Activated CD4-positive, alpha-beta T cell treated with anti-CD3 and anti-CD28 coated beads, Interleukin-10, Interleukin-2, amounts not matched to agents 100 ng/mL and 50 ng/mL, durations not matched to agents 16 hours and 8 hours (primary cell): ENCODE results near the gene SCIMP.
"Not testable (repeated sequence)": the region's sequence is repeated elsewhere in the genome, so short reads cannot be mapped to it uniquely, and the experiment has no call there.

Experiments
- DNase-seq: peaks from one replicate; pipeline ENCODE4 v3.0.0-alpha.2; 2020

Gene SCIMP

DNA sequence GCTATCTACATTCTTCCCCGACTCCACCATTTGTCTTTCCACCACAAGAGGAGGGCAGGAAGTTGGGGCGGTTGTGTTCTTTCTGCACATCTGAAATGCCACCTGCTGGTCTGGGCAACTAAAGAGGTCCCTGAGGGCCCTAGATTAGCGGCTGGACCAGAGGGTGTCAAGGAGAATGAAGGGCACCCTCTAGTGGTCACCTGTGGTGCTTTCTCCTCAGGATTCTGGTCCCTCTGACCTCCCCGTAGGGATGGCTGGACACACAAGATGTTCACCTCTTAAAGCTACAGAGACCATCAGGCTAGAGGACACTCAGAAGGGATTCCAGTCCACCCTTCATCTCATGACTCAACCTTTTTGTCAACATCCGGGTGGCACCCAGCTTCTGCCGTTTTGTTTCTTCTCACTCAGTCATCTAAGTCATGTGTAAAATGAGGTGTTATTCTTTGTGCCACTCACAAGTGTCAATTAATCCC lies 2.9 kb upstream of the SCIMP start:
- peak; percentile 64 for DNase-seq

GRCh38 chr17:5236938-5237540 lies 2.4 kb upstream of the SCIMP start:
- DNase-seq = no peak

GRCh38 chr17:5233492-5233891 lies 1.2 kb downstream of the SCIMP start:
- DNase-seq = not testable (repeated sequence)

GRCh38 chr17:5226940-5227878 lies 7.5 kb downstream of the SCIMP start:
- DNase-seq = no peak

DNA sequence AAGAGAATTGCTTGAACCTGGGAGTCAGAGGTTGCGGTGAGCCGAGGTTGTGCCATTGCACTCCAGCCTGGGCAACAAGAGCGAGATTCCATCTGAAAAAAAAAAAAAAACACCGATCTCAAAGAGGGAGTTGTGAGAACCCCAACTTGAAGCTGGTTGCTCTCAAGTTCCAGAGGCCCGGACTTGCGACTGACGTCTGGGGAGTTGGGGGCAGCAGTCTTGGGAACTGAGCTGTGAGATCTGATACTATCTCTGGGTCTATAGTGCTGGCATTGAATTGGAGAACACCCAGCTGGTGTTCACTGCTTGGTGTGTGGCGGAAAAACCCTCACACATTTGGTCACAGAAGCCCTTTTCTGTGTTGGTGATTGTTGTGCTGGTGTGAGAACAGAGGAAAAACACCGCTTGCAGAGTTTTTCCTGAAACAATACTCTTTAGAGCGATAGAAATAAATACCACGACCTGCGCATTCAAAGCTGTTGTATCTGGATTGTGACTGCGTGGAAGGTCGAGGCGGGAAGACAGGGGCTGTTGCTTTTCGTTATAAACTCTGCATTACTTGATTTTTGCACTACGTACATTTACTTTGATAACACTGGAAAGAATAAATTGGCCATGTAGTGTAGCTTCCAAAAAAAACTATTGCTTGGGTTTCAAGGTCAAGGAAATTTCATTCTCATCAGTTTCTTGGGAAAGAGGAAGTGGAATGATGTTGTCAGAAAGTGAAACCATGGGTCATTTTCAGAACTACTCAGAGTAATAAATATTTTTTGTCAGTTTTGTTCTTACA lies 8.8 kb downstream of the SCIMP start:
- no peak for DNase-seq

DNA sequence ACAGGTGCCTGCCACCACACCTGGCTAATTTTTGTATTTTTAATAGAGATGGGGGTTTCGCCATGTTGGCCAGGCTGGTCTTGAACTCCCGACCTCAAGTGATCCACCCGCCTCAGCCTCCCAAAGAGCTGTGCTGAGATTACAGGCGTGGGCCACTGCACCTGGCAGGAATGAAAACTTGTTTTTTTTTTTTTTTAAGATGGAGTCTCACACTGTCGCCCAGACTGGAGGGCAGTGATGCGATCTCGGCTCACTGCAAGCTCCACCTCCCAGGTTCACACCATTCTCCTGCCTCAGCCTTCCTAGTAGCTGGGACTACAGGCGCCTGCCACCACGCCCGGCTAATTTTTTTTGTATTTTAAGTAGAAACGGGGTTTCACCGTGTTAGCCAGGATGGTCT lies 12.7 kb downstream of the SCIMP start:
- not testable (repeated sequence) for DNase-seq

DNA sequence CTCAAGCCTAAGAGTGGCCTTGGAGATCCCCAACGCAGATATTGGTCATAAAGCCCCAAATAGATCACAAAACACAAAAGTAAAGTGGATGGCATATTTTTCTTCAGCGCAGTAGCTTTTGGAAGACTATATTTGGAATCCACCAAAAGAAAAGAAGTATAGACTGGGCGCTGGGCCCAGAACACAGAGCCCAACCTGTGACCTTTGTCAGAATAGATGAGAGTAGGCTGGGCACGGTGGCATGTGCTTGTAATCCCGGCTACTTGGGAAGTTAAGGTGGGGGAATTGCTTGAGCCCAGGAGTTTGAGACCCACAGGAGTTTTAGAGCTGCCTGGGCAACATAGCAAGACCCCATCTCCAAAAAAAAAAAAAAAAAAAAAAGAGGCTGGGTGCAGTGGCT lies 14.6 kb downstream of the SCIMP start:
- no peak for DNase-seq

GRCh38 chr17:5219536-5219935 lies 15.1 kb downstream of the SCIMP start:
- no peak for DNase-seq

DNA sequence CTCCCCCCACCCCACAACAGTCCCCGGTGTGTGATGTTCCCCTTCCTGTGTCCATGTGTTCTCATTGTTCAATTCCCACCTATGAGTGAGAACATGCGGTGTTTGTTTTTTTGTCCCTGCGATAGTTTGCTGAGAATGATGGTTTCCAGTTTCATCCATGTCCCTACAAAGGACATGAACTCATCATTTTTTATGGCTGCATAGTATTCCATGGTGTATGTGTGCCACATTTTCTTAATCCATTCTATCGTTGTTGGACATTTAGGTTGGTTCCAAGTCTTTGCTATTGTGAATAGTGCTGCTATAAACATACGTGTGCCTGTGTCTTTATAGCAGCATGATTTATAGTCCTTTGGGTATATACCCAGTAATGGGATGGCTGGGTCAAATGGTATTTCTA lies 17.1 kb downstream of the SCIMP start:
- DNase-seq = not testable (repeated sequence)

DNA sequence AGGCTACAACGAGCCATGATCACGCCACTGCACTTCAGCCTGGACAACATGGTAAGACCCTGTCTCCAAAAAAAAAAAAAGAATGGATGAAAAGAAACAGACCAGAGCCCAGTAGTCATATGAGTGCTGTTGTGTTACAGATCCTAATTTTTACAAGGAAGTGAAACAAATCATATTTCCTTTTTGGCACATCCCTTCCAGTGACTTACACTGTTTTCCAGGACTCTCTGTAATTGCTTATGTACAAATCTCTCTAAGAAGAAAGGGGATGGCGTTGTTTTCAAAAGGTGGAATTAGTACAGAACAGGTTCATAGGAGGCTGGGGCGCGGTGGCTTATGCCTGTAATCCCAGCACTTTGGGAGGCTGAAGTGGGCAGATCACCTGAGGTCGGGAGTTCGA lies 23.2 kb downstream of the SCIMP start:
- DNase-seq = no peak

- no peak for DNase-seq
These were observed 23.9 kb downstream of the SCIMP start for GRCh38 chr17:5210614-5211252.

GRCh38 chr17:5210091-5210490 lies 24.6 kb downstream of the SCIMP start:
- no peak for DNase-seq

GRCh38 chr17:5209396-5209795 lies 25.3 kb downstream of the SCIMP start:
- no peak for DNase-seq

DNA sequence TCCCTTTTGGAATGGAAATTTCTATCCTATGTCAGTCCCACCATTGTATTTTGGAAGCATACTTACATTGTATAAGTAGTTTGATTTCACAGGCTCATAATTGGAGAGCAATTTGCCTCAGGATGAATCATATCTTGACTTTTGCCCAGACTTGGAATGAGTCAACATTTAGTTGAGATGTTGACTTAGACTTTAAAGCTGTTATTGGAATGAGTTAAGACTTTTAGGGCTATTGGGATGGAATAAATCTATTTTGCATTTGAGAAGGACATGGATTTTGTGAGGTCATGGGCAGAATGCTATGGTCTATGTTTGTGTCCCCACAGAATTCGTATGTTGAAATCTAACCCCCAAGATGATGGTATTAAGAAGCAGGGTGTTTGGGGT lies 30.8 kb downstream of the SCIMP start:
- DNase-seq = peak; percentile 55

- no peak for DNase-seq
These were observed 31.3 kb downstream of the SCIMP start for GRCh38 chr17:5203178-5203907.

DNA sequence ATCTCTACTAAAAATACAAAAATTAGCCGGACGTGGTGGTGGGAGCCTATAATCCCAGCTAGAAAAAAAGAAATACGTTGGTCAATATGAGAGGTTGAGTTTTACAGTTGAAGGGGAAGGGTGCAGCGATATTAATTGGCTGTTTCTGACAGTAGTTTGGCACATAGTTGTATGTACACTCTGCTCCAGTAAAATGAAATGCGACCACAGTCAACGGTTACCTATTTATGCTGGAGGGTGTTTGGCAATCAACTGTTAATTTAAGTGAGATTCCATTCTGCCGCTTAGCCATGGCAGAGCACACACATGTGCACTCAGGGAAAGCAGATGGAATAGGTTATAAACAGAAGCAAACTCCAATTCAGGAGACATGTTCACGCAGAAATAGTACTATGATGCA lies 33.6 kb downstream of the SCIMP start:
- no peak for DNase-seq

DNA sequence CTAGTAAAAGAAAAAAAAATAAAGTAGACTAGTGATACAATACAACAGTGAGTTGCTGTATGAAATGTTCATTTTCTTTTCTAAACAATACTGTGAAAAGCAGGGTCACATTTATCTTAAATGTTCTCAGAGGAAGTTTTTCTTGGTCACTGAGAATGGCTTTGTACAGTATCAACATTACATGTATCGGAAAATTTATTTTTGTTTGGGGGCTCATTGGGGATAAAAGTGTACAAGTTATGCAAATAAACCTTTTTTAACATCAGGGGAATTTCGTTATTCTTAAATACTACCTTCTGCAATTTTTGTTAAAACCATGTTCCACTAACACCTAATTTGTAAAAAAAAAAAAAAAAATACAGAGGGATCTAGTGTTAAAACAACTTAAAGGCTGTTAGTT lies 34.3 kb downstream of the SCIMP start:
- no peak for DNase-seq

- no peak for DNase-seq
These were observed 36.2 kb downstream of the SCIMP start for GRCh38 chr17:5198472-5198871.

GRCh38 chr17:5194346-5194745 lies 40.3 kb downstream of the SCIMP start:
- DNase-seq = no peak

GRCh38 chr17:5191541-5192417 lies 42.9 kb downstream of the SCIMP start, which contains the start of gene ZNF594:
Gene ZNF594 (minus strand): TSS chr17:5191868. CDS start chr17:5184256, 7,612 bp downstream.
- peak; percentile 98 for DNase-seq

GRCh38 chr17:5184288-5184687 lies 50.4 kb downstream of the SCIMP start:
- no peak for DNase-seq
